Left lung (tissue), 10 donors: ENCODE data around the gene CD2AP. TPM values are rescaled to one million over a fixed set of nuclear protein-coding genes. Genes with fewer than 3 reads are reported as not detected.

ENCODE experiments used
- ATAC-seq: fragments of 200-7000 bp; cut with Tn5 transposase; one replicate; pipeline ENCODE4 v1.9.1; 2020; ENCODE audit warnings: moderate library complexity
- DNase-seq, 4 donors: peaks; one replicate each; pipeline ENCODE4 v3.0.0-alpha.2; 2013 to 2020
- H3K27ac ChIP-seq, 2 donors: fragments of 200-600 bp; sonication (generic) in 1 of 2; one replicate each; pipeline versions ENCODE4 v1.5.0 to v1.8.0; 2020 to 2021
- H3K27me3 ChIP-seq, 2 donors: fragments of 200-600 bp; sonication (generic) in 1 of 2; one replicate each; pipeline versions ENCODE4 v1.5.0 to v1.8.0; 2020 to 2021
- H3K36me3 ChIP-seq, 2 donors: fragments of 200-600 bp; sonication (generic) in 1 of 2; one replicate each; pipeline versions ENCODE4 v1.5.0 to v1.8.0; 2020 to 2021
- H3K4me1 ChIP-seq, 2 donors: fragments of 200-600 bp; one replicate each; pipeline ENCODE4 v1.8.0; 2021
- H3K4me3 ChIP-seq, 2 donors: fragments of 200-600 bp; sonication (generic) in 1 of 2; one replicate each; pipeline versions ENCODE4 v1.5.0 to v1.8.0; 2020 to 2021; ENCODE audit warnings: mild to moderate bottlenecking in 1 of 2
- H3K9me3 ChIP-seq, 2 donors: fragments of 200-600 bp; sonication (generic) in 1 of 2; one replicate each; pipeline versions ENCODE4 v1.5.0 to v1.8.0; 2020 to 2021
- CTCF ChIP-seq, 2 donors: fragments of 200-600 bp; sonication (generic) in 1 of 2; IDR thresholded peaks; one replicate each; pipeline versions ENCODE4 v1.5.0 to v1.8.0; 2021; ENCODE audit warnings: antibody characterized with exemption in 2 of 2
- intact Hi-C, 2 donors: fragments of 100-400 bp; cut with DNase I; formaldehyde crosslinking; loops; one replicate each; pipeline versions ENCODE4 v1.11.2 to v1.14.2; 2022
- polyA plus RNA-seq, 6 donors: library from polyadenylated mRNA; unstranded; fragments of 120-200 nt; gene quantifications; one replicate each; pipeline ENCODE4 v1.2.1, GENCODE V29; 2013; ENCODE audit not compliant: insufficient read length in 6 of 6
- total RNA-seq, 2 donors: library from RNA; stranded (reverse); fragmentation: NEBNext Ultra II Directional; extraction: Animal tissue kit (Norgen Biotek cat#: 25700); gene quantifications; one replicate each; pipeline ENCODE4 v1.2.1, GENCODE V29; 2021
- donor health status: DM: no; HTN: yes; CAD: no.
- donor health status: DM: no; HTN: no; CAD: no.

The CD2AP gene
- total and polyA plus RNA-seq, 8 donors: 36.6 to 46.0 (median 42.5) TPM

- no peaks in the 10 kb centered on the region for H3K9me3 ChIP-seq
- intact Hi-C loops: no loop called here
- peaks cover 0 to 29% of the 10 kb centered on the region in 2 donors for H3K4me1 ChIP-seq
- ATAC-seq: no peak
- no peak overlapping the region for H3K27ac ChIP-seq
- H3K36me3 ChIP-seq: no peaks in the 10 kb centered on the region
- H3K27me3 ChIP-seq: no peaks in the 10 kb centered on the region
- TF ChIP-seq CTCF (IDR thresholded peaks at IDR 0.05): no peak
- no peak for DNase-seq
- H3K4me3 ChIP-seq: no peak overlapping the region
Measured at GRCh38 chr6:47485491-47486135, 8.0 kb downstream of the CD2AP start.

GRCh38 chr6:47489995-47490394 lies 12.4 kb downstream of the CD2AP start:
- Histone ChIP-seq H3K27me3 (no peaks in the 10 kb centered on the region), H3K36me3 (no peaks in the 10 kb centered on the region), H3K9me3 (no peaks in the 10 kb centered on the region), H3K4me1 (peaks cover 0 to 2% of the 10 kb centered on the region in 2 donors), H3K27ac (no peak overlapping the region), H3K4me3 (no peak overlapping the region)
- ATAC-seq (no peak), DNase-seq (no peak)
- intact Hi-C loops: no loop called here
- no peak for TF ChIP-seq CTCF (IDR thresholded peaks at IDR 0.05)

GRCh38 chr6:47490676-47491075 lies 13.1 kb downstream of the CD2AP start:
- no peak for ATAC-seq
- Histone ChIP-seq H3K36me3 (no peaks in the 10 kb centered on the region), H3K4me3 (no peak overlapping the region), H3K9me3 (no peaks in the 10 kb centered on the region), H3K27me3 (no peaks in the 10 kb centered on the region), H3K27ac (no peak overlapping the region), H3K4me1 (peaks cover 0 to 4% of the 10 kb centered on the region in 2 donors)
- TF ChIP-seq CTCF (IDR thresholded peaks at IDR 0.05): no peak
- intact Hi-C loops: no loop called here
- no peak for DNase-seq

GRCh38 chr6:47492355-47492754 lies 14.8 kb downstream of the CD2AP start:
- intact Hi-C loops: no loop called here
- no peaks in the 10 kb centered on the region for H3K27me3 ChIP-seq
- peaks cover 0 to 9% of the 10 kb centered on the region in 2 donors for H3K4me1 ChIP-seq
- no peaks in the 10 kb centered on the region for H3K9me3 ChIP-seq
- DNase-seq (no peak), ATAC-seq (no peak)
- H3K4me3 ChIP-seq: no peak overlapping the region
- TF ChIP-seq CTCF (IDR thresholded peaks at IDR 0.05): no peak
- H3K27ac ChIP-seq: no peak overlapping the region
- no peaks in the 10 kb centered on the region for H3K36me3 ChIP-seq

GRCh38 chr6:47495207-47495606 lies 17.6 kb downstream of the CD2AP start:
- Histone ChIP-seq H3K9me3 (no peaks in the 10 kb centered on the region), H3K4me3 (no peak overlapping the region), H3K27me3 (no peaks in the 10 kb centered on the region), H3K4me1 (peaks cover 0 to 6% of the 10 kb centered on the region in 2 donors), H3K36me3 (no peaks in the 10 kb centered on the region), H3K27ac (no peak overlapping the region)
- no peak for DNase-seq
- intact Hi-C loops: no loop called here
- no peak for ATAC-seq
- no peak for TF ChIP-seq CTCF (IDR thresholded peaks at IDR 0.05)
